Activated effector memory CD4-positive, alpha-beta T cell treated with anti-CD3 and anti-CD28 coated beads, Interleukin-2, amount 50 U/mL, for 16 hours (primary cell): ENCODE data around the gene FBRS.
"Not testable (repeated sequence)": the region's sequence is repeated elsewhere in the genome, so short reads cannot be mapped to it uniquely, and the experiment has no call there.

ENCODE experiments used
- DNase-seq: peaks from one replicate; pipeline ENCODE4 v3.0.0-alpha.2; 2020

FBRS gene

GRCh38 chr16:30665830-30666190 is 7.6 kb downstream of the FBRS start:
- no peak for DNase-seq

- DNase-seq, result no peak
Observed at GRCh38 chr16:30666681-30667080, 8.4 kb downstream of the FBRS start.

- DNase-seq, result no peak
Observed at GRCh38 chr16:30667361-30667905, 9.2 kb downstream of the FBRS start.

DNA sequence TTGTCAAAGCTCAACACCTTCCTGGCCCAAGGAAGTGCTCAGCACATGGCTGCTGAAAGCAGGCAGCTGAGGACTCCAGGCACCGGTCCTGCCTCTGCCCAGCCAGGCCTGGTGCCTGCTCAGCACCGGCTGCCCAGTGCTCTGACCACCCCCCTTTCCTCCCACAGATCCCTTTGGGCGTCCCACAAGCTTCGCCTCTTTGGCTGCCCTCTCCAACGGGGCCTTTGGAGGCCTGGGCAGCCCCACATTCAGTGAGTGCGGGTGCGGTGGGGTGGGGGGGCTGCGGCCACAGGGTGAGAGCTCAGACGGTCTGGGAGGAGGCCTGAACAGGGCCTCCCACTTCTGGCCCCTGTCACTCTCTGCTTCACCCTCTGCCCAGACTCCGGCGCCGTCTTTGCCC is 10.2 kb downstream of the FBRS start:
- no peak for DNase-seq

DNA sequence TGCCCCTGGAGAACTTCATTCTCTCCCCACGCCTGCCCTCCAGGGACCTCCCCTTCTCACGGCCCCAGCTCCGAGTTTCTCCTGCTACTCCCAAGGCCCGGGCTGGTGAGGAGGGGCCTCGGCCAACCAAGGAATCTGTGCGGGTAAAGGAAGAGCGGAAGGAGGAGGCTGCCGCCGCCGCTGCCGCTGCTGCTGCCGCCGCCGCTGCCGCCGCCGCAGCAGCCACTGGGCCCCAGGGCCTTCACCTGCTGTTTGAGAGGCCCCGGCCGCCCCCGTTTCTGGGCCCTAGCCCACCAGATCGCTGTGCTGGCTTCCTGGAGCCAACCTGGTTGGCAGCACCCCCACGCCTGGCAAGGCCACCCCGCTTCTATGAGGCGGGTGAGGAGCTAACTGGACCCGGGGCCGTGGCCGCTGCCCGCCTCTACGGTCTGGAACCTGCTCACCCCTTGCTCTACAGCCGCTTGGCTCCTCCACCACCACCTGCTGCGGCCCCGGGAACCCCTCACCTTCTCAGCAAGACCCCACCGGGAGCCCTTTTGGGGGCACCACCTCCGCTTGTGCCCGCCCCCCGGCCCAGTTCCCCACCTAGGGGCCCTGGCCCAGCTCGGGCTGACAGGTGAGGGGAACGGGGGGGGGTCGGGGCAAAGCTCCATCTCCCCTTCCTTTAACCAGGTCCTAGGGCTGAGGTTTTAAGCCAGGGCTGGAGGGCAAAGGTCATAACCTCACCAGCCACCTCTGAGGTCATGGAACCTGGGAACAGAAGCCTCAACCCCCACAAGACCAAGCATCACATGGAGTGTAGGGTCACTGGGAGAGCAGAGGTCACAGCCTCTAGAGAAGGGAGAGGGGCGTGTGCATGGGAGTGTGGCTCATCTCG is 11.0 kb downstream of the FBRS start:
- DNase-seq, result no peak

DNA sequence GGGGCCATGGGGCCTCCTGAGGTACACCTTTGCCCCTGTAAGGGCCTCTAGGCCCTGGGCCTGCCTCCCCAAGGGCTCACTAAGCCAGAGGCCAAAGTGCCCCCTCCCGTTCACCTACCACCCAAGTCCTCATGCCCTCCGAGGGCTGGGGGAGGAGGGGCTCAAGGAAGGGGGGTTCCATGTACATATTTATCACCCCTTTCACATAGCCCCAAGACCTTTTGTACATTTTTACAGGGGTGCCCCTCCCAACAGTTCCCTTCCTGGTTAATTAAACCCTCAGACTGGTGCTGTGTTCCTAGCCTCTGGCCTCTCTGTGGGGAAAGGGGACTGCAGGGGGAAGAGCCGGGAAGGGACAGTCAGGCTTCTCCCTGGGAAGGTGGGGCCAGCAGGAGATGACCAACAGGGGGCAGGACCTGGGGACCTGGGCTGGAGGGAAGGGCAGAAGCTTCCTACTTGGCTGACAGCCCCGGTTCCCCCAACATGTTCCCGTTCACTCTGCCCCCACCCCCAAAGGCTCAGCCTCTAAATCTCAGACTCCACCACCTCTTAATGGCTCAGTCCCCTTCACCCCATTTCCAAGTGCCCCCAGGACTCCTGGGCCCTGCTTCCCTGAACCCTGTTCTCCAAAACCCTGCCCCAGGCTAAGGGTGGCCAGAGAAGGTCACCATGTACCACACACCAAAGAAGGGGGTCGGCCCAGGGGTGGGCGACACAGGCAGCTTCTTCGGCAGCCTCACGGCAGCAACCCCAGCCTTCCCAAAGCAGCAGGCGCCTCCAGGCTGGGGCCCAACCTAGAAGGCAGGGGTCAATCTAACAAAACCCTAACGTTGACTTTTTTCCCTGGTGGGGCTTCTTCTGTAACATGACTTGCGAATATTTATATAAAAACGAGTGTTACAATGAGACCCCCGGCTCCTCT is 11.9 kb downstream of the FBRS start:
- no peak for DNase-seq

- DNase-seq, result no peak
Observed at GRCh38 chr16:30675143-30675542, 16.9 kb downstream of the FBRS start.

DNA sequence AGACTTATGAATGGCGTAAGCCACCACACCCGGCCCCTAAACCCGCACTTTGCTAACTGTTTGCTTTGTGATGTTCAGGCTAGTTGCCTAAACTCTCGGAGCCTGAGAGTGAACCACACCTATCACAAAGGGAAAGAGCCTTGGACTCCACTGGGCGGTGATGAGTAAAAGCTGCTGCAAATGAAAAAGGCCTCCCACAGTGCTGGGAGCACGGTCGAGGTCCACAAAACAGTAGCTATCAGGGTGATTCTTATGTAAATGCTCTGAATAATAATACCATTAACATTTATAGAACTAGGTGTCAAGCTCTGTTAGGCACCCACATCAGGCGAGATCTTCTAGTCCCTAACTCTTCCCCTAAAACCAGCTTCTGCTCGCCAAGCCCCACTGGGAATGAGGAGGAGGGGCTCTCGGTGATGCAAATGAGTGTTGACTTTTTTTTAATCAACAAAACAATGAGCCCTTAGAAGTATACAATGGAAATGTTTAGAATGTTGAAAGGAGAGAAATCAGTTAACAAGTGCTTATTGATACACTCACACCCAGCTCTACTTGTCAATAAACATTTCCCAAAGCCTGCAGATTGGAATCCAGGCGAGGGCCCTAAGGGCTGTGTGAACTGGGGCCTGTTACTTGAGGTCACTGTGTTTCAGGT is 19.8 kb downstream of the FBRS start:
- DNase-seq, result no peak

DNA sequence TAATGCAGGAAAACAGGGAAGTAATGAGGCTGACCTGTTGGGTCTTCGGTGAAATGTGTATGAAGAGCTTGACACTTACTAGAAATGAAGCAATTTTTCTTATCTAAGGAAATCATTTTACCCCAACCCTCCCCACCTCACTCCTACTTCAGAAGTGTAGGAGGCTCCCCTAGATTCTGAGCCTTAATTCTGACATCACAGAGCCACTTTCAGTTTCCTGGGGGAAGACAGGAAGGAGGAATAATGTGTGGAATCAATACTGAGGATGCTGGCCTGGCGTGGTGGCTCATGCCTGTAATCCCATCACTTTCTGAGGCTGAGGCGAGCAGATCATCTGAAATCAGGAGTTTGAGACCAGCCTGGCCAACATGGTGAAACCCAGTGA is 20.3 kb downstream of the FBRS start:
- DNase-seq, result no peak

GRCh38 chr16:30680326-30680725 is 22.1 kb downstream of the FBRS start:
- DNase-seq, result no peak

GRCh38 chr16:30688701-30689100 is 30.5 kb downstream of the FBRS start:
- DNase-seq, result no peak

GRCh38 chr16:30691907-30692306 is 33.7 kb downstream of the FBRS start:
- no peak for DNase-seq

GRCh38 chr16:30692396-30693064 is 34.3 kb downstream of the FBRS start:
- no peak for DNase-seq

GRCh38 chr16:30694926-30695693 is 36.9 kb downstream of the FBRS start:
- DNase-seq, result no peak

DNA sequence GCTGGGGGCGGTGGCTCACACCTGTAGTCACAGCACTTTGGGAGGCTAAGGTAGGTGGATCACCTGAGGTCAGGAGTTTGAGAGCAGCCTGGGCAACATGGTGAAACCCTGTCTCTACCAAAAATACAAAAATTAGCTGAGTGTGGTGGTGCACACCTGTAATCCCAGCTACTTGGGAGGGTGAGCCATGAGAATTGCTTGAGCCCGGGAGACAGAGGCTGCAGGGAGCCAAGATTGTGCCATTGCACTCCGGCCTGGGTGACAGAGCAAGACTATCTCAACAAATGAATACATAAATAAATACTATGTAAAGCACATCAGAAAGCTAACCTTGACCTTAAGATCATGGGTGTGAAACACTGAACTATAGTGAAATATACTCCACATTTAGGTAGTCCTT is 38.4 kb downstream of the FBRS start:
- not testable (repeated sequence) for DNase-seq

DNA sequence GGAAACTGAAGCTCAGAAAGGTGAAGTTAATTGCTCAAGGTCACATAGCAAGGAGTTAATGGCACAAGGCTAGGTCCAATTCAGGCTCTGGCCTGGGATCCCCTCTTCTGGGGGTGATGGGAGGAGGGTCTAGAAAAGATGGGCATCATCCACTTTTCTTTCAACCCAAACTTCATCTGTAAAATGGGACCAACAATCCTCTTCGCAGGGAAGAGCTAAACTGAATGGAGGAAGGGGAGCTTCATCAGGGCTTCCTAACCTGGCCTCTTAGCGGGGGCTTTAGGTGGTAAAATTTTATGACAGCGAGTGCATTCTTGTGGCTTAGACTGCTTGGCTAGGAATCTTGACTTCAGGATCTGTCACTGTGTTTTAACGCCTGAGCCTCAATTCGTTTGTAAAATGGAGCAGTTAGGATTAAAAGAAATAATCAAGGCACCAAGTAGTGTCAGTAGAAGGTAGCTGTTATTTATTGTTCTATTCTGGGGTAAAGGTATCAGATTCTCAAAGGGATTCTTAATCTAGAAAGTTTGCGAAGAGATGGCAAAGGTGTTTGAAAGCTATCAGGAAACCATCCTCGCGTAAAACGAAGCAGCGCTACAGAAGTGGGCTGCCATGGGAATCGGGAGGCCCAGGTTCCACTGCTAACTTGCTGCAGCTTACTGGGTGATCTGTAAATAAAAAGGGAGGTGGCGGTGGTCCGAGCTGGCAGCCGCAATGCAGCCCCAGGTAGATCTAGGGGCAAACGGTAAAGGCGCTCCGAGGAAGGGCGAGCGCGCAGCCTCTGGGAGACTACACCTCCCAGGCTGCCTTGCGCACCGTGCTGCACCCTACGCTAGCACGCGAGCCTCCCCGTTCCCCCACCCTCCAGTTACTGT is 39.3 kb downstream of the FBRS start:
- no peak for DNase-seq

- DNase-seq, result peak; percentile 99
Observed at GRCh38 chr16:30698139-30698815, 40.0 kb downstream of the FBRS start.

GRCh38 chr16:30698816-30699614 is 40.8 kb downstream of the FBRS start, which contains the start of gene SRCAP:
Gene SRCAP (plus strand): TSS chr16:30699171. CDS start chr16:30700825, 1,654 bp downstream.
- peak; percentile 92 for DNase-seq

- no peak for DNase-seq
Observed at GRCh38 chr16:30699615-30700099, 41.4 kb downstream of the FBRS start.
